Mammary epithelial cell (primary cell): ENCODE data around the gene PRSS38.

ENCODE experiments used
- CTCF ChIP-seq, 2 donors: IDR thresholded peaks in 1 of 2; conservative IDR thresholded peaks in 1 of 2; 2 replicates each; pipeline ENCODE4 v1.5.1; 2011 to 2012; ENCODE audit warnings: inconsistent platforms in 2 of 2, low read length in 2 of 2, mild to moderate bottlenecking in 2 of 2, control low read depth in 1 of 2, low read depth in 1 of 2; ENCODE audit not compliant: insufficient read depth in 1 of 2; ENCODE audit errors: extremely low read depth in 1 of 2
- EZH2 ChIP-seq: IDR thresholded peaks from 2 replicates; pipeline ENCODE4 v1.6.1; 2012; ENCODE audit warnings: low read length, inconsistent platforms, borderline replicate concordance

DNA sequence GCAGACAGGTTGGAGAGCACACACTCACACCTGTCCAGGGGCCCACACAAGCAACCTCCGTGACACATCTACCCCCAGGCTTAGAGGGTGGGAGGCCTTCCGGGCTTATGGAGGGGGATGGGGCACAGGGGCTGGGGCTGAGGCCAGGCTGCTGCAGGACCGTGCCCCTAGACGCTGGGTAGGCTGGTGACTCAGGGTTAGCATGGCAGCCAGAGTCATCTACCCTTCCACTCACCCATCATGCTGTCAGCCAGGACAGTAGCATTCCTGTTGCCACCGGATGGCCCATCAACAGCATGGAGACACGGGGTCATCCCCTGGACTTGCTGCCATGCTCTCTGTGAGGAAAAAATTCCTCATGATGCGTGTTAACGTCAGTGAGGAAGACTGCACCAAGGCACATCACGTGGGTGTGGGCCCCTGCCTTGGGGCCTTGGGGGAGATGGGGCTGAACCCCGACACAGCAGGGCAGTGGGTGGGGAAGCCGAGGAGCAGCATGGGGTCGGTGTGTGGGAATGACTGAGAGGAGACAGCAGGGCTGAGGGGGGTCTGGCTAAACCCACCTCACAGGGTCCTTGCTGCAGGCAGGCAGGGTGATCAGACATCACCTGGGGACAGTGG lies 79.5 kb downstream of the PRSS38 start:
- TF ChIP-seq EZH2 (no peak), CTCF (conservative IDR thresholded peaks at IDR 0.05 in 1 of 2, IDR thresholded peaks at IDR 0.05 in 1 of 2; ENCODE audit: extremely low read depth in 1 of 2, insufficient read depth in 1 of 2, low read depth in 1 of 2, low read length in 2 of 2) (no peak)
